HG02885 (cell line): ENCODE data around the gene TLR5.
"Not testable (repeated sequence)": the region's sequence is repeated elsewhere in the genome, so short reads cannot be mapped to it uniquely, and the experiment has no call there.

Source experiments
- ATAC-seq: cut with Tn5 transposase; IDR thresholded peaks from one replicate; pipeline ENCODE4 v1.9.1; 2021; ENCODE audit warnings: mild to moderate bottlenecking; ENCODE audit not compliant: unreplicated experiment, poor library complexity

TLR5 gene

DNA sequence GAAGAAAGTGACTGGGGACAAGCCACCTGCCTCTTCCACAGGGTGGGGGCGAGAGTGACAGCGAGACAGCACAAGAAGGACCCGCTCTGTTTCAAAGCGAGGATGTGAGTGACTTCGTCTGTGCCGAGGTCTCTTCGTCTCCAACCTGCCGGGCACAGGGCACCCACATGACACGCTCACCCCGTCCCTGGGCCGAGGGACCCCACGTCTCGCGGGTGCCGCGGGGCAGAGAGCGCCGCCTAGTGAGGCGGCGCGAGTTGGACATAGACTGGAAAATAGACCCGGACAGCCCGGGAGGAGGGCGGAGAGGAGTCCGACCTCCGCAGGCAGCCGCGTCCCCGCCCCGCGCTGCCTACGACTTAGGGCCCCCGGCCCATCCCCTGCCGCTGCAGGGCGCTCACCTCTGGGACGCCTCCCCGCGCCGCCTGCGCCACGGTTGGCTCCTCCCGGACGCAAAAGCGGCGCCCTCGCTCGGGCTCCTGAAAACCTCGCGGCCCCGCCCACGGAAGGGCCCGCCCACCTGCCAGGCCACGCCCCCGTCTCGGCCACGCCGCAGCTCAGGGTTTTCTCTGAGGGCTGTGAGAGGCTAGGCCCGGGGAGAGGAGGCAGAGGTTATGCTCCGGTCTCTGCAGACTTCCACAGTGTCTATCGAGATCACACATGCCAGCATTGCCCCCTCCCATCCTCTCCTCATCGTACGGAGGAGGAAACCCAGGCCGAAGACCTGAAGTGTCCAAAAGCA, at the start of gene TLR5:
TLR5 (minus strand) TSS at position 454 of the 742 bp plus-strand sequence. CDS start 30,217 bp downstream, outside the sequence.
- ATAC-seq: peak; percentile 89

DNA sequence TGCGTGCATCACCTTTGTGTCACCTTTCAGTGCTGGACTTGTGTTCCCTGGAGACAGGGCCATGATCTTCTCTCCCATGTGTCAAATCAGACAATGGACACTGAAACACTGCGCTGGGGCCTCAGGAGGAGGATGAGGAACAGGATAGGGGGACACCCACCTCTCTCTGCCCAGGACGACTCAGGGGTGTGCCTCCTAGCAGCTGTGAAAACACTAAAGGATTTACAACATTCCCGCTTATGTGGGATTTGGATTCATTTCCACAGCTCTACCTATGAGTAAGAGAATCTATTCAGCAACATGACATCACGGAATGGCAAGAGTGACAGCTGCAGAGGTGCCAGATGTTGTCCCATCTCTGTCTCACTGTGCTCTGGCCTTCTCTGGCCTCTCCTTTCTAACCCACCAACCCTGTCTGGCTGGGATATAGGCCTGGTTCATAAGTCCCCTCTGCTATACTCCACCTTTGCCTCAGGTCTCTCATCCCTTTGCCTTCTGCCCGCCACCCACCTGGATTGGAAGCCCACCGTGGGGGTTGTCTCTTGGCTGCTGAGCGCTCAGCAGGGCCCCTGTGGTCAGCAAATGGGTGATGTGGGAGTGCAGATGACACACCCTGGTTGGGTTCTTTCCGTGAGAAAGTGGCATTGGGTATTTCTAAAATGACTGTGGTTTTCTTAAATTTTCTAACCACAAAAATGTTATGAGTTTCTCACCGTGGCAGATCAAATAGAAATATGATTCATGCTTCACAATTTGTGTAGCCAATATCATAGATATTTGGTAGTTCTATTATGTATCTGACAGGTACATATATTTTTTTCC, 47.1 kb upstream of the TLR5 start:
- no peak for ATAC-seq

DNA sequence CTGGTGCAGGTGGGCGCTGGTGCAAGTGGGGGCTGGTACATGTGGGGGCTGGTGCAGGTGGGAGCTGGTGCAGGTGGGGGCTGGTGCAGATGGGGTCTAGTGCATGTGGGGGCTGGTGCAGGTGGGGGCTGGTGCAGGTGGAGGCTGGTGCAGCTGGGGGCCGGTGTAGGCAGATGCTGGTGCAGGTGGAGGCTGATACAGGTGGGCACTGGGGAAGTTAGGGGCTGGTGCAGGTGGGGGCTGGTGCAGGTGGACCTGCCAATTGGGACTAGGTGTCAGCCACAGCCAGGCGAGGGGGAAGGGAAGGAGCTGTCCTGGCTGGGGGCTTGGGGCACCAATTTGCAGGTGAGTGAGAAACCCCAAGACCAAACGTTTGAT, 46.5 kb upstream of the TLR5 start:
- no peak for ATAC-seq

DNA sequence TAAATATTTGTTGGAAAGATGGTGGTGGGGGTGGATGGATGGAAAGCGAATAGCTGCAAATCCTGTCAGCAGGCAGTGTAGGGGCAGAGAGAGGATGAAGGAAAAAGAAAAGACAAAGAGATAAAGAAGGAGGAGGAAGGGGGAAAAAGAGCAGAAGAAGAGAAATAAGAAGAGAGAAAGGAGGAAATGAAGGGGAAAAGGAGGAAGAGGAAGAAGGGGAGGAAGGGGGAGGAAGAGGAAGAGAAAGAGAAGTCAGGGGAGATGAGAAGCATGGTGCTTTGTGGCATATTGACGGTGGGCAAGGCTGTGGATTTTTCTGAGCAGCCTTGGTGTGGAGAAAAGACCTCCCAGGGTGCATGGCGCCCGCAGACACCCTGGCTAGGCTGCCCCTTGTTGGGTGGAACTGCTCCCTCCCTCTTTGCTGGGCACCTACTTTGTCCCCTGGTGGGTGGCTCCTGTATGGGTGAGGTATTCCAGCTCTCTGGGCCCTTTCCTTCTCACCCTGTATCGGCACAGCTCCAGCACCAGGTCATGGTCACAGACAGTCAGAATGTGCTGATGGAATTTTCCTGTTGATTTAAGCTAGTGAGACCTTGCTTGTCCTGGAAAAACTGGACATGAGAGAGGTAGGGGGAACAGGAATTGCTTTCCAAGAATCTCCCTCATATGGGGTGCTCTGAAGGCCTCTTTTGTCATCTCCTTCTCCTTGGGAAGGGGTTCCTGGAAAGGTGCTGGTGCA, 45.7 kb upstream of the TLR5 start:
- no peak for ATAC-seq

- ATAC-seq: no peak
Observed at GRCh38 chr1:223186800-223187199, 43.8 kb upstream of the TLR5 start.

GRCh38 chr1:223183268-223183862, 40.3 kb upstream of the TLR5 start:
- ATAC-seq: no peak

GRCh38 chr1:223180731-223181321, 37.8 kb upstream of the TLR5 start:
- no peak for ATAC-seq

DNA sequence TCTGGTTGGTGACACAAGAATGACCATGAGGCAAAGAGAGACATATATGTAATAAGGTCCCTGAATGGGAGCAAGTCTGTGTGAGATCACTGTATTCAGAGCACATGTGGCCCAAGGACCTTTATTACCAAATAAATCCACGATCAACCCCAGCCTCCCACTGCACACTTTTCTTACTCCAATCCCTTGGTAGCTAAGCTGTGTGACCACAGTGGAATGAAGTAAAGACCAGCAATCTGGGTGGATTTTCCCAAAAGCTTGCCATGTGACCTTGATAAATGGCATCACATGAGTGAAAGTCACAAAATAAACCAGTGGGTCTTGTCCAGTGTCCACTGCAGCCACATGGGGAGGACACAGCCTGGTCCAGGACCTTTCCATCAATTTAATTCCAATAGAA, 36.7 kb upstream of the TLR5 start:
- ATAC-seq: no peak

GRCh38 chr1:223179280-223179679, 36.2 kb upstream of the TLR5 start:
- ATAC-seq: no peak

- no peak for ATAC-seq
Observed at GRCh38 chr1:223177681-223178080, 34.6 kb upstream of the TLR5 start.

- ATAC-seq: no peak
Observed at GRCh38 chr1:223176437-223176836, 33.4 kb upstream of the TLR5 start.

- ATAC-seq: no peak
Observed at GRCh38 chr1:223175633-223176032, 32.6 kb upstream of the TLR5 start.

- no peak for ATAC-seq
Observed at GRCh38 chr1:223175032-223175431, 32.0 kb upstream of the TLR5 start.

GRCh38 chr1:223169458-223169857, 26.4 kb upstream of the TLR5 start:
- not testable (repeated sequence) for ATAC-seq

- ATAC-seq: no peak
Observed at GRCh38 chr1:223161321-223161720, 18.3 kb upstream of the TLR5 start.

DNA sequence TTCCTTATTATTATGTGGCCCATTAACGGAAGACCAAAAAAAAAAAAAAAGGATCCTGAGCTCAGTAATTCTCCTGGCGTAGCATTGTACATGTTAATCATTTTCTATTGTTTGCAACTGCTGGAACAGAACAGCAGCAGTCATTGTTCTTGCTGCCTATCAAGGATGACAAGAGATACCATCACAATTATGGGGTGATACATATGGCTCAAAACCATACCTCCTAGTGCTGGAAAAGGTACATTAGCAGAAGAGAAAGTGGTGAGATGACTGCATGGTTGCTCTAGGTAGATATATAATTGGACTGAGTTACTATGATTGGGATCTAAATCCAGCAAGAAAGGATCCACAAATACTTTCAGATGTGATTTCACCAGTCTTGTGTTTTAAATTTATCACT, 13.3 kb upstream of the TLR5 start:
- ATAC-seq: no peak

- no peak for ATAC-seq
Observed at GRCh38 chr1:223155153-223155552, 12.1 kb upstream of the TLR5 start.

DNA sequence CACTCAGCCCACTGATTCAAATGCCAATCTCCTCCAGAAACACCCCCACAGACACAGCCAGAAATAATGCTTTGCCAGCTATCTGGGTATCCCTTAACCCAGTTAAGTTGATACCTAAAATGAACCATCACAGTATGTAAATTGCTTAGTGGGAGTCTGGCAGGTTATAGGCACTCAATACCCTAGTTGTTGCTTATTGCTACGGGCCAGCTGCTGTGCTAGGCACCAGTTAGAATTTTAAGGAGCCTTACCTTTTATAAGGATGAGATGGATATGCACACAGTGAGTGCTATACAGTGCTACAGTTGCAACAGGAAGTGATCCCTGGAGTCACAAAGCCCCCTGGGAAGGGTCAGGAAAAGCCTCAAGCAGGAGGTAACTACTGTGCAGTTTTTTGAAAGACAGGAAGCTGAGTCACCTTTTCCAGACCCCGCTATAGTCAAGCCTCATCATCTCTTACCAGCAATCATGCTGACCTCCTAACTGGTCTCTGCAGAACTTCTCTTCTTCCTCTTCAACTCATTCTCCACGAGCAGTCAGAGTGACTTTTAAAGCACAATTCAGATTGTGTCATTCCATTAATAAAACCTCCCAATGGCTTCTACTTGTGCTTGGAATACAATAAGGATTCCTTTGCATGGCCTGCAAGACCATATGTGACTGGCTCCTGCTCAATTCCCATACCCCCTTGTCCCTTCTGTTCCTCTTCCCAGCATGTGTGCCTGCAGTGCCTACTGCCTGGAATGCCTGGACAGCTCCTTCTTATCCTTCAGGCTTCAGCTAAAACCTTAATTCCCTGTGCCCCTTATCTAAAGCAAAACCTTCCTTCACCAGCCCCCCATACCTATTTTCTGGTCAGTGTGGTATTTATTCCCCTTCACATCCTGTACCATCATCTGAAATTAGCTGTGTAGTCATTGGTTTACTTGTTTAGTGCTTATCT, 10.4 kb upstream of the TLR5 start:
- ATAC-seq: no peak

DNA sequence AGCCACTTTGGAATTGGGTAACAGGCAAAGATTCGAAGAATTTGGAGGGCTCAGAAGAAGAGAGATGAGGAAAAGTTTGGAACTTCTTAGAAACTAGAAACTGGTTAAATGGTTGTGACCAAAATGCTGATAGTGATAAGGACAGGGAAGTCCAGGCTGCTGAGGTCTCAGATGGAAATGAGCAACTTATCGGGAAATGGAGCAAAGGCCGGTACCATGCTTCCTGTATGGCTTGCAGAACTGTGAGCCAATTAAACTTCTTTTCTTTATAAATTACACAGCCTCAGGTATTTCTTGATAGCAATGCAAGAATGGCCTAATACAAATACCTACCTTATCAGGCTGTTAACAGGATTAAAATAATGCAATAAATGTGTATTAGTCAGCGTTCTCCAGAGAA, 9.4 kb upstream of the TLR5 start:
- no peak for ATAC-seq
